Measurements from ENCODE around the gene FNDC11. TPM values are rescaled to one million over a fixed set of nuclear protein-coding genes. Genes with fewer than 3 reads are reported as not detected.

FNDC11 gene
- total and polyA plus RNA-seq, 4 donors = 0.93 to 1.1 (median 1.0) TPM

GRCh38 chr20:63572788-63573646 is 19.1 kb downstream of the FNDC11 start:
- H3K27me3 ChIP-seq (ENCODE audit: control insufficient read depth, insufficient read depth, low read length) = peaks cover 8% of the 10 kb centered on the region
- DNase-seq (ENCODE audit: low read depth in 4 of 6, low spot score in 6 of 6) = no peak
- H3K36me3 ChIP-seq (ENCODE audit: control insufficient read depth, insufficient read depth, low read length) = peaks cover 20% of the 10 kb centered on the region
- peaks cover 28% of the 10 kb centered on the region for H3K4me1 ChIP-seq (ENCODE audit: control insufficient read depth, insufficient read depth, low read length)
- 92% methylated on average over 32 of the region's 34 CpGs for WGBS (ENCODE audit: insufficient coverage)
- H3K27ac ChIP-seq (ENCODE audit: low read depth, low read length) = no peak overlapping the region
- peak overlapping the region; percentile 57 for H3K4me3 ChIP-seq (ENCODE audit: low read depth, low read length)
- no peaks in the 10 kb centered on the region for H3K9me3 ChIP-seq (ENCODE audit: control insufficient read depth, insufficient read depth, low read length)

- Histone ChIP-seq H3K27ac (ENCODE audit: low read depth, low read length) (no peak overlapping the region), H3K27me3 (ENCODE audit: control insufficient read depth, insufficient read depth, low read length) (peaks cover 8% of the 10 kb centered on the region), H3K36me3 (ENCODE audit: control insufficient read depth, insufficient read depth, low read length) (peaks cover 14% of the 10 kb centered on the region), H3K4me3 (ENCODE audit: low read depth, low read length) (peak overlapping the region; percentile 57), H3K9me3 (ENCODE audit: control insufficient read depth, insufficient read depth, low read length) (no peaks in the 10 kb centered on the region), H3K4me1 (ENCODE audit: control insufficient read depth, insufficient read depth, low read length) (peaks cover 28% of the 10 kb centered on the region)
- DNase-seq (ENCODE audit: low read depth in 4 of 6, low spot score in 6 of 6) = peak in 2 of 6 donors; percentile 2 to 18
- 6% methylated on average over 14 of the region's 24 CpGs for WGBS (ENCODE audit: insufficient coverage)
Observed at GRCh38 chr20:63573647-63574131, 19.7 kb downstream of the FNDC11 start.

- peak within 1 kb of the TSS; percentile 57 for H3K4me3 ChIP-seq (ENCODE audit: low read depth, low read length)
- H3K4me1 ChIP-seq (ENCODE audit: control insufficient read depth, insufficient read depth, low read length) = peaks cover 25% of the 10 kb centered on the region
- DNase-seq (ENCODE audit: low read depth in 4 of 6, low spot score in 6 of 6) = peak in 2 of 6 donors; percentile 49 to 74
- no peaks in the 10 kb centered on the region for H3K9me3 ChIP-seq (ENCODE audit: control insufficient read depth, insufficient read depth, low read length)
- H3K27ac ChIP-seq (ENCODE audit: low read depth, low read length) = no peak within 1 kb of the TSS
- peaks cover 14% of the 10 kb centered on the region for H3K36me3 ChIP-seq (ENCODE audit: control insufficient read depth, insufficient read depth, low read length)
- peaks cover 11% of the 10 kb centered on the region for H3K27me3 ChIP-seq (ENCODE audit: control insufficient read depth, insufficient read depth, low read length)
- whole genome bisulfite sequencing (ENCODE audit: insufficient coverage) = 8% methylated on average over 28 of the region's 40 CpGs
Observed at GRCh38 chr20:63574156-63574828, 20.3 kb downstream of the FNDC11 start, which contains the start of gene HELZ2. Gene HELZ2 (minus strand): TSS chr20:63574239. CDS start chr20:63572385, 1,854 bp downstream.

GRCh38 chr20:63574829-63575743 is 21.1 kb downstream of the FNDC11 start:
- 63% methylated on average over 20 of the region's 28 CpGs for WGBS (ENCODE audit: insufficient coverage)
- Histone ChIP-seq H3K9me3 (ENCODE audit: control insufficient read depth, insufficient read depth, low read length) (no peaks in the 10 kb centered on the region), H3K27me3 (ENCODE audit: control insufficient read depth, insufficient read depth, low read length) (peaks cover 11% of the 10 kb centered on the region), H3K4me1 (ENCODE audit: control insufficient read depth, insufficient read depth, low read length) (peaks cover 24% of the 10 kb centered on the region), H3K27ac (ENCODE audit: low read depth, low read length) (no peak overlapping the region), H3K36me3 (ENCODE audit: control insufficient read depth, insufficient read depth, low read length) (peaks cover 14% of the 10 kb centered on the region), H3K4me3 (ENCODE audit: low read depth, low read length) (no peak overlapping the region)
- no peak for DNase-seq (ENCODE audit: low read depth in 4 of 6, low spot score in 6 of 6)

DNA sequence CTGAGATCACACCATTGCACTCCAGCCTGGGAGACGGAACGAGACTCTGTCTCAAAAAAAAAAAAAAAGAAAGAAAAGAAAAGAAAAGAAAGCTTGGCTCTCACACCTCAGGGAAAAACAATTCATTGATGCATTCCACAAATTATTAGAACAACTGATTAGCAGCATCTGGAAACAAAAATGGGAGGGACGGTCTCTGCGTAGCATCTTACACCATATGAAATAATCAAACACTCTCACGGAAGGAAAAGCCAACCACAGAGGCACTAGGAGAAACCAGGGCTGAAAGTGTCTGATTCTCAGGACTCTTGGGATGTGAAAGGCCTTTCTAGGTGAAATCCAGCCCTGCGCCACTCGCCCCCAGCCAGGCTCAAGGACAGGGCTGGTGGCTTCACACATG is 22.4 kb downstream of the FNDC11 start:
- Histone ChIP-seq H3K4me1 (ENCODE audit: control insufficient read depth, insufficient read depth, low read length) (peaks cover 24% of the 10 kb centered on the region), H3K4me3 (ENCODE audit: low read depth, low read length) (no peak overlapping the region), H3K27ac (ENCODE audit: low read depth, low read length) (no peak overlapping the region), H3K9me3 (ENCODE audit: control insufficient read depth, insufficient read depth, low read length) (no peaks in the 10 kb centered on the region), H3K27me3 (ENCODE audit: control insufficient read depth, insufficient read depth, low read length) (peaks cover 11% of the 10 kb centered on the region), H3K36me3 (ENCODE audit: control insufficient read depth, insufficient read depth, low read length) (peaks cover 14% of the 10 kb centered on the region)
- 93% methylated on average over 2 of the region's 7 CpGs for WGBS (ENCODE audit: insufficient coverage)
- DNase-seq (ENCODE audit: low read depth in 4 of 6, low spot score in 6 of 6) = no peak

DNA sequence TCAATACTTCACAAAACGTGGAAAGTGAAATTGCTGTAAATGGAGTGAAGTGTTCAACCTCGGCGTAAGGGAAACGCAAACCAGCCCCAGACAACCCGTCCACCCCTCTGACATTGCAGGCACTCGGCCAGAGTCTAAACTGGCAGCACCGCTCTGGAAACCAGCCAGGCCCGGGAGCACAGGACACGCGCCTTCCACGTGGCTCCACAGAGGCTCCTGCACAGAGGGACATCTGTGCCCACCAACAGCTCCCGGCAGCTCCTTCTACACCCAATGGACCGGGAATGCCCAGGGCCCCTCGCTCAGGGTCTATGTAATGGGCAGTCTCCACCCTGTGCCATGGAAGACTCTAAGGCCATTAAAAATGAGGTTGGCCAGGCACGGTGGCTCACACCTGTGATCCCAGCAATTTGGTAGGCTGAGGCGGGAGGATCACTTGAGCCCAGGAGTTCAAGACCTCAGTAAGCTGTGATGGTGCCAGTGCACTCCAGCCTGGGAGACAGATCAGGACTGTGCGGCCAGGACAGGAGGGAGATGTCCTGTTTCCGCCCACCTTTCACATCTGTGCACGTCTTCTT is 23.4 kb downstream of the FNDC11 start:
- Histone ChIP-seq H3K27ac (ENCODE audit: low read depth, low read length) (no peak overlapping the region), H3K36me3 (ENCODE audit: control insufficient read depth, insufficient read depth, low read length) (peaks cover 6% of the 10 kb centered on the region), H3K4me3 (ENCODE audit: low read depth, low read length) (no peak overlapping the region), H3K9me3 (ENCODE audit: control insufficient read depth, insufficient read depth, low read length) (no peaks in the 10 kb centered on the region), H3K4me1 (ENCODE audit: control insufficient read depth, insufficient read depth, low read length) (peaks cover 24% of the 10 kb centered on the region), H3K27me3 (ENCODE audit: control insufficient read depth, insufficient read depth, low read length) (peaks cover 11% of the 10 kb centered on the region)
- 60% methylated on average over 16 of the region's 19 CpGs for WGBS (ENCODE audit: insufficient coverage)
- DNase-seq (ENCODE audit: low read depth in 4 of 6, low spot score in 6 of 6) = peak in 3 of 6 donors; percentile 31 to 69 (median 62)

DNA sequence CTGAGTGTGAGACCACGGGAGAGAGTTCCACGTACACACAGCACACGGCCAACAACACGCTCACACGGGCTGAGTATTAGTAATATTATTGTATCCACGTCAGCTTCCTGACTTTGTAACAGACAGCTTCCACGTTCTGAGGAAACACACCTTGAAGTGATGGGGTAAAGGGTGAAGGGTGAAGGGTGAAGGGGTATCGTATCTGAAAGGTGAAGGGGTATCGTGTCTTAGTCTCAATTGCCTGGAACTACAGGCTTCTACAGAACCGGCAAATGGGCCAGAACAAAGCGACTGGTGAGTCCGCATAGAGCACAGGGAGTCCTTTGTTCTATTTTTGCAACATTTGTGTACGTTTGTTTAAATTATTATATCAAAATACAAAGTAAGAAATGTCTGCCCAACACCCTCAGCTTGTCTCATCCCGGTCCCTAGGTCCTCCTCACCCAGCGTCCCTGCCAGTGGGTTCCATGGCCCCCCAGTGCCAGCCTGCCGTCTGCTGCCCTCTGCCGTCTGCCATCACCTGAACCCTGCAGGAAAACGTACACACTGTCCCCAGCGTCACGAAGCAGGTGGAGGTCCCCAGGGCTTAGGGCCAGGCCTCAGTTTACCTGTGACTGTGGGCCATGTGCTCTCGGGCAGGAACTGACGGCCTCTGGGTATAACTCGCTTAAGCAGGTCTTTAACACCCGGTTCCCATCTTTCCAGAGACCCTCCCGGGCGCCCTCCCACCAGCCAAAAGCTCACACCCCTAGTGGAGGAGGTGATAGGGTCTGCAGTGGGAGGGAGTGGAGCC is 24.5 kb downstream of the FNDC11 start:
- Histone ChIP-seq H3K4me1 (ENCODE audit: control insufficient read depth, insufficient read depth, low read length) (peaks cover 17% of the 10 kb centered on the region), H3K27me3 (ENCODE audit: control insufficient read depth, insufficient read depth, low read length) (peaks cover 10% of the 10 kb centered on the region), H3K36me3 (ENCODE audit: control insufficient read depth, insufficient read depth, low read length) (no peaks in the 10 kb centered on the region), H3K27ac (ENCODE audit: low read depth, low read length) (no peak overlapping the region), H3K9me3 (ENCODE audit: control insufficient read depth, insufficient read depth, low read length) (no peaks in the 10 kb centered on the region), H3K4me3 (ENCODE audit: low read depth, low read length) (no peak overlapping the region)
- 84% methylated on average over 16 of the region's 26 CpGs for WGBS (ENCODE audit: insufficient coverage)
- no peak for DNase-seq (ENCODE audit: low read depth in 4 of 6, low spot score in 6 of 6)

DNA sequence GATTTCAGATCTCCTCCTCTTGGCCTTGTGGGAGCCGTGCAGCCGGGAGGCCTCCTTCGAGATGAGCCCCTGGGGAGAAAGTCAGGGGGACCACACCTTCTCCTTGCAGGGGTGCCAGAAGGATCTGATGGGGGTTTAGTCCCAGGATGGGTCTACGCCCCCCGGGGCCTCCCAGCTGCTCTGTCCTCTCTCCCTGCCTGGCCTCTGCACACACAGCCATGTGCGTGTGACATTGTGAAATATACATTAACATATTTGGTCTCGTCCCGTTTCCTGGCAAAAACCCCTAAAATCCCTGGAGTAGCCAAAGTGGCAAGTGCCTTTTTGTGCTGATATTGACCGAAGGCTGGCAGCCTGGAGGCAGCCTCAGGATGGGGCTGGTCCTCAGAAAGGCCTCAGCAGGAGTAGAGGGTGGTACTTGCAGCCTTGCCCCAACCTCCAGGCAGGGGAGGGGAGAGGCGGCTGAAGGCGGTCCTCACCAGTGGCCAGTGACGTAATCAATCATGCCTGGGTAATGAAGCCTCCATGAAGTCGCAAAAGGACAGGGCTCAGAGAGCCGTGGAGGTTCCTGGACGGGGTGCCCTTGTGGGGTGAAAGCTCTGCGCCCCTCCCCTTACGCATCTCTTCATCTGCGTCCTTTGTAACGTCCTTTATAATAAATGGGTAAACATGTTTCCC is 25.2 kb downstream of the FNDC11 start:
- Histone ChIP-seq H3K27ac (ENCODE audit: low read depth, low read length) (no peak overlapping the region), H3K9me3 (ENCODE audit: control insufficient read depth, insufficient read depth, low read length) (no peaks in the 10 kb centered on the region), H3K36me3 (ENCODE audit: control insufficient read depth, insufficient read depth, low read length) (no peaks in the 10 kb centered on the region), H3K4me1 (ENCODE audit: control insufficient read depth, insufficient read depth, low read length) (peaks cover 12% of the 10 kb centered on the region), H3K27me3 (ENCODE audit: control insufficient read depth, insufficient read depth, low read length) (peaks cover 6% of the 10 kb centered on the region), H3K4me3 (ENCODE audit: low read depth, low read length) (no peak overlapping the region)
- DNase-seq (ENCODE audit: low read depth in 4 of 6, low spot score in 6 of 6) = no peak
- 77% methylated on average over 10 of the region's 19 CpGs for WGBS (ENCODE audit: insufficient coverage)
